Neutrophil (primary cell): ENCODE measurements around the gene A1BG.

Experiments
- H3K27ac ChIP-seq: fragments of 200-600 bp; sonication (generic); 2 replicates; pipeline ENCODE4 v1.5.1; 2016; ENCODE audit warnings: mild to moderate bottlenecking, moderate library complexity
- H3K27me3 ChIP-seq: fragments of 200-600 bp; sonication (generic); 2 replicates; pipeline ENCODE4 v1.6.0; 2016; ENCODE audit warnings: mild to moderate bottlenecking
- H3K36me3 ChIP-seq: fragments of 200-600 bp; sonication (generic); 2 replicates; pipeline ENCODE4 v1.5.1; 2017
- H3K4me1 ChIP-seq, 2 experiments: fragments of 200-600 bp in 1 of 2; sonication (generic) in 1 of 2; 1 replicate in 1 of 2; 2 replicates in 1 of 2; pipeline versions ENCODE4 v1.5.1 to v1.6.1; 2013 to 2016; ENCODE audit warnings: low read depth in 1 of 2, low read length in 1 of 2, mild to moderate bottlenecking in 1 of 2, moderate library complexity in 1 of 2; ENCODE audit not compliant: control insufficient read depth in 1 of 2, insufficient read depth in 1 of 2
- H3K4me3 ChIP-seq, 2 experiments: fragments of 200-600 bp in 1 of 2; sonication (generic) in 1 of 2; 1 replicate in 1 of 2; 2 replicates in 1 of 2; pipeline ENCODE4 v1.5.1; 2013 to 2016; ENCODE audit warnings: low read depth in 1 of 2, low read length in 1 of 2, mild to moderate bottlenecking in 1 of 2, moderate library complexity in 1 of 2
- H3K9me3 ChIP-seq: fragments of 200-600 bp; sonication (generic); 2 replicates; pipeline ENCODE4 v1.5.1; 2016
- TF ChIP-seq, protein P1 (sequence below): fragments of 200-600 bp; sonication (generic); IDR thresholded peaks from 2 replicates; pipeline ENCODE4 v1.5.1; 2016; ENCODE audit warnings: antibody characterized with exemption

A1BG gene

DNA sequence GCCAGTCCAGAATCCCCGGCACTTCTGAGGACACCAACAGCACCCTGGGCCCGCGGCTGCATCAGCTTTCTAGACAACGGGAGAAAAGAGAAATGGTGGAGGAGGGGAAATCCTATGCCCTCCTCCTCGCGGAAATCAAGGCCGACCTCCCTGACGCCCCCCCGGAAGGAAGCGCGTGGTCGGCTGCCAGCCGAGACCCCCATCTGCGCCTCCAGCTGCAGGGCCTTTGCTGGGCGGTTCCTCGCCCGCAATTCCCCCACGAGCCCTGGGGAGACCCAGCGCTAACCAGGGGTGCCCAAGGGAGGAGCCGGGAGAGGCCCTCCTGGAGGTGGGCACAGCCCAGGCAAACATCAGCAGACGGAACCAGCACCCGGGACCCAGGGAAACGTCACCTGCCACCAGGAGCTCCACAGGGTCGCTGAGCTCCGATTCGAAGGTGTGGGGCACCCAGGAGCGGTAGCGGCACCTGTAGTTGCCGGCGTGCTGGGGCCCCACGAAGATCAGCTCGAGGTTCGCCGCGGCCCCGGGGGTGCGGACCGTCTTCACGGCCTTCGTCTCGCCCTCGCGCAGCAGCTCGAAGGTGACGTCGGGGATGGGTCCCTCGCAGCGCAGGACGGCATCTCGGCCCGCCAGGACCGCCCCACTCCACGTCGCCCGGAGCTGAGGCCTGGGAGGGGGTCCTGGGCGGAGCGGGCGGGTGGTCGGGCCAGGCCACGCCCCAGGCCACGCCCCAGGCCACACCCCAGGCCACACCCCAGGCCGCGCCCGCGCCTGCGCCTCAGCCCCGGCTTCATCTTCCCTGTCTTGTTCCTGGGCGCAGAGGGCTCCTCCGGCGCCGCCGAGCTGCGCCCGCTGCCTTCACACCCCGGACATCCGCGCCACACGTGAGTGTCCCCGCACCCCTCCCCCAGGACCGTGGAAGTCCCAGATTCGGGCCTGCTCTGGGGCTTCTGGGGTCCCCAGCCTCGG lies 6.0 kb downstream of the A1BG start:
- Histone ChIP-seq H3K9me3 (no peaks in the 10 kb centered on the region), H3K36me3 (no peaks in the 10 kb centered on the region), H3K27ac (no peak overlapping the region), H3K4me1 (peaks cover 10 to 16% of the 10 kb centered on the region in 2 experiments), H3K27me3 (peaks cover 65% of the 10 kb centered on the region), H3K4me3 (peak overlapping the region; percentile 29 to 65)
- TF ChIP-seq, protein P1, sequence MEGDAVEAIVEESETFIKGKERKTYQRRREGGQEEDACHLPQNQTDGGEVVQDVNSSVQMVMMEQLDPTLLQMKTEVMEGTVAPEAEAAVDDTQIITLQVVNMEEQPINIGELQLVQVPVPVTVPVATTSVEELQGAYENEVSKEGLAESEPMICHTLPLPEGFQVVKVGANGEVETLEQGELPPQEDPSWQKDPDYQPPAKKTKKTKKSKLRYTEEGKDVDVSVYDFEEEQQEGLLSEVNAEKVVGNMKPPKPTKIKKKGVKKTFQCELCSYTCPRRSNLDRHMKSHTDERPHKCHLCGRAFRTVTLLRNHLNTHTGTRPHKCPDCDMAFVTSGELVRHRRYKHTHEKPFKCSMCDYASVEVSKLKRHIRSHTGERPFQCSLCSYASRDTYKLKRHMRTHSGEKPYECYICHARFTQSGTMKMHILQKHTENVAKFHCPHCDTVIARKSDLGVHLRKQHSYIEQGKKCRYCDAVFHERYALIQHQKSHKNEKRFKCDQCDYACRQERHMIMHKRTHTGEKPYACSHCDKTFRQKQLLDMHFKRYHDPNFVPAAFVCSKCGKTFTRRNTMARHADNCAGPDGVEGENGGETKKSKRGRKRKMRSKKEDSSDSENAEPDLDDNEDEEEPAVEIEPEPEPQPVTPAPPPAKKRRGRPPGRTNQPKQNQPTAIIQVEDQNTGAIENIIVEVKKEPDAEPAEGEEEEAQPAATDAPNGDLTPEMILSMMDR = no peak

DNA sequence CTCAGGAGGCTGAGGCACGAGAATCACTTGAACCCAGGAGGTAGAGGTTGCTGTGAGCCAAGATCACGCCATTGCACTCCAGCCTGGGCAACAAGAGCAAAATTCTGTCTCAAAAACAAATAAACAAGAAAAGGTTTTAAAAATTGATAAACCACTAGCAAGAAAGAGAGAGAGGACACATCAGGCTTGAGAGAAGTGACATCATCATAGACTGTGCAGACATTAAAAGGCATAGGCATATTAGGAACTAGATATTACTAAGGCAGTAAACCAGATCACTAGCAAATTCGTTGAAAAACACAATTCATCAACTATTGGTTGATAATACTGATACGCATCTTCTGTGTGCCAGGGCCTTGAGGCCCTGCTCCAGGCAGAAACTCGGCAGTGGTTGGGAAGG lies 7.7 kb downstream of the A1BG start:
- H3K4me3 ChIP-seq = no peak overlapping the region
- H3K4me1 ChIP-seq = peaks cover 10 to 16% of the 10 kb centered on the region in 2 experiments
- H3K36me3 ChIP-seq = no peaks in the 10 kb centered on the region
- H3K27ac ChIP-seq = no peak overlapping the region
- TF ChIP-seq, protein P1 = no peak
- peaks cover 54% of the 10 kb centered on the region for H3K27me3 ChIP-seq
- H3K9me3 ChIP-seq = no peaks in the 10 kb centered on the region

DNA sequence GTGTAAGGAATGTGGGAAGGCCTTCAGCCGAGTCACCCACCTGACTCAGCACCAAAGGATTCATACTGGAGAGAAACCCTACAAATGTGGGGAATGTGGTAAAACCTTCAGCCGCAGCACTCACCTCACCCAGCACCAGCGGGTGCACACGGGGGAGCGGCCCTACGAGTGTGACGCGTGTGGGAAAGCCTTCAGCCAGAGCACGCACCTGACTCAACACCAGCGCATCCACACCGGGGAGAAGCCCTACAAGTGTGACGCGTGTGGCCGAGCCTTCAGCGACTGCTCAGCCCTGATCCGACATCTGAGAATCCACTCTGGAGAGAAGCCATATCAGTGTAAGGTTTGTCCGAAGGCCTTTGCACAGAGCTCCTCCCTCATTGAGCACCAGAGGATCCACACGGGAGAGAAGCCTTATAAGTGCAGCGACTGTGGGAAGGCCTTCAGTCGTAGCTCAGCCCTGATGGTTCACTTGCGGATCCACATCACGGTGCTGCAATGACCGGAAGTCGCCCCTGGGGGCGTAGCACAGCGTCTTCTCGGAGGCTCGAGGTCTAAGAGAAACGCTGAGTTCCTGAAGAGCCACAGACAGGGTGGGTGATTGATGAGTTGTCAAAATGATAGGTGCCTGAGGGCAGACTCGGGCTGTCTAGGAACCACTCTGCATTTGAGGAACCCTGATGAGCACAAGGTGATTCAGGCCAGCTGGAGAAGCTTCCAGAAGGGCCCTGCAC lies 14.3 kb downstream of the A1BG start:
- Histone ChIP-seq H3K27me3 (no peaks in the 10 kb centered on the region), H3K4me3 (no peak overlapping the region), H3K9me3 (no peaks in the 10 kb centered on the region), H3K27ac (no peak overlapping the region), H3K4me1 (no peaks in the 10 kb centered on the region), H3K36me3 (peaks cover 6% of the 10 kb centered on the region)
- TF ChIP-seq, protein P1 = no peak

DNA sequence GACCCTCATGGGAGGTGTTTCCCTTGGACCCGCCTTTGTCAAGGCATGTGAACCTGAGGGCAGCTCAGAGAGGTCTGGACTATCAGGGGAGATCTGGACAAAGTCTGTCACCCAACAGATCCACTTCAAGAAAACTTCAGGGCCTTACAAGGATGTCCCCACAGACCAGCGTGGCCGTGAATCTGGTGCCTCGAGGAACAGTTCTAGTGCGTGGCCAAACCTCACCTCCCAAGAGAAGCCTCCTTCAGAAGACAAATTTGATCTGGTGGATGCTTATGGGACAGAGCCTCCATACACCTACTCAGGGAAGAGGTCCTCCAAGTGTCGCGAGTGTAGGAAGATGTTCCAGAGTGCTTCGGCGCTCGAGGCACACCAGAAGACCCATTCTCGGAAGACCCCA lies 15.0 kb downstream of the A1BG start:
- Histone ChIP-seq H3K27me3 (no peaks in the 10 kb centered on the region), H3K4me1 (no peaks in the 10 kb centered on the region), H3K27ac (no peak overlapping the region), H3K36me3 (peaks cover 6% of the 10 kb centered on the region), H3K4me3 (no peak overlapping the region), H3K9me3 (no peaks in the 10 kb centered on the region)
- TF ChIP-seq, protein P1 = no peak

DNA sequence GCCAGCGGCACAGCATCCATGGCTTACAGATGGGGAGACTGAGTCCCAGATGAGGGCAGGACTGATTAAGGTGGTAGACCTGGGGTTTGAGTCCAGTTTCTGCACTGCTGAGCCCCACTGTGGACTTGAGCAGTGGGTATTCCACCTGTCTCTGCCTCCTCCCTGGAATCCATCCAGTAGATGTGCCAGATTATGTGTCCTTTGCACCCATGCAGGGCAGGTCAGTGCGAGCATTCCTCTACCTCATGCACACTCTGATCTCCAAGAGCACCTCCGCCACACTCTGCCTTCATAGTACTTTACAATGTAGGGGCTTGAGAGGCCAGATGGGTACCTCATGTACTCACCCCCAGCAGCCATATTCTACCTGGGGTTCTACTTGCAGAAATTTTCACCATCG lies 16.5 kb downstream of the A1BG start:
- H3K27me3 ChIP-seq = no peaks in the 10 kb centered on the region
- TF ChIP-seq, protein P1 = no peak
- H3K9me3 ChIP-seq = no peaks in the 10 kb centered on the region
- H3K36me3 ChIP-seq = peaks cover 6% of the 10 kb centered on the region
- H3K27ac ChIP-seq = no peak overlapping the region
- no peak overlapping the region for H3K4me3 ChIP-seq
- H3K4me1 ChIP-seq = no peaks in the 10 kb centered on the region
